HepG2 (cell line): ENCODE results near the gene PHRF1. TPM values are rescaled to one million over a fixed set of nuclear protein-coding genes. Genes with fewer than 3 reads are reported as not detected.

Experiments
- BRF2 ChIP-seq: sonication (generic); formaldehyde crosslinking; IDR thresholded peaks from 2 replicates; pipeline ENCODE4 v1.8.1; 2022; ENCODE audit warnings: mild to moderate bottlenecking, missing genetic modification reagents
- HNF4A ChIP-seq: sonication (generic); formaldehyde crosslinking; IDR thresholded peaks from 2 replicates; pipeline ENCODE4 v1.4.0; 2020; ENCODE audit warnings: missing genetic modification reagents
- NCOA2 ChIP-seq: sonication (generic); formaldehyde crosslinking; IDR thresholded peaks from 2 replicates; pipeline ENCODE4 v1.8.0; 2022; ENCODE audit warnings: inconsistent platforms
- PHF21A ChIP-seq: sonication (generic); formaldehyde crosslinking; IDR thresholded peaks from 2 replicates; pipeline ENCODE4 v1.5.0; 2020; ENCODE audit warnings: mild to moderate bottlenecking, missing genetic modification reagents
- PRDM4 ChIP-seq: sonication (generic); formaldehyde crosslinking; IDR thresholded peaks from 2 replicates; pipeline ENCODE4 v1.9.0; 2021; ENCODE audit warnings: missing genetic modification reagents, borderline replicate concordance
- SALL1 ChIP-seq: sonication (generic); formaldehyde crosslinking; IDR thresholded peaks from 2 replicates; pipeline ENCODE4 v1.8.0; 2022; ENCODE audit warnings: mild to moderate bottlenecking, missing genetic modification reagents
- SALL2 ChIP-seq: sonication (generic); formaldehyde crosslinking; IDR thresholded peaks from 2 replicates; pipeline ENCODE4 v1.8.1; 2023; ENCODE audit warnings: mild to moderate bottlenecking, missing genetic modification reagents, inconsistent platforms
- ZGPAT ChIP-seq: IDR thresholded peaks from 2 replicates; pipeline ENCODE4 v1.6.1; 2016; ENCODE audit warnings: mild to moderate bottlenecking
- ZHX2 ChIP-seq, 2 experiments: sonication (generic) in 1 of 2; formaldehyde crosslinking in 1 of 2; IDR thresholded peaks; 2 replicates each; pipeline versions ENCODE4 v1.6.1 to v1.9.0; 2014 to 2022; ENCODE audit warnings: antibody characterized with exemption in 1 of 2, borderline replicate concordance in 1 of 2, inconsistent platforms in 1 of 2, low read depth in 1 of 2, missing genetic modification reagents in 1 of 2
- ZNF34 ChIP-seq: sonication (generic); formaldehyde crosslinking; IDR thresholded peaks from 2 replicates; pipeline ENCODE4 v1.4.0; 2020; ENCODE audit warnings: mild to moderate bottlenecking, missing genetic modification reagents, borderline replicate concordance
- ZNF556 ChIP-seq: sonication (generic); formaldehyde crosslinking; IDR thresholded peaks from 2 replicates; pipeline ENCODE4 v1.4.0; 2020; ENCODE audit warnings: mild to moderate bottlenecking, missing genetic modification reagents, borderline replicate concordance
- ZNF557 ChIP-seq: sonication (generic); formaldehyde crosslinking; IDR thresholded peaks from 2 replicates; pipeline ENCODE4 v1.4.0; 2020; ENCODE audit warnings: missing genetic modification reagents
- ZNF619 ChIP-seq: sonication (generic); formaldehyde crosslinking; IDR thresholded peaks from 2 replicates; pipeline ENCODE4 v1.4.0; 2020; ENCODE audit warnings: mild to moderate bottlenecking, missing genetic modification reagents
- ZNF75D ChIP-seq: sonication (generic); formaldehyde crosslinking; IDR thresholded peaks from 2 replicates; pipeline ENCODE4 v1.8.1; 2023; ENCODE audit warnings: missing genetic modification reagents, mild to moderate bottlenecking, borderline replicate concordance
- ZNF800 ChIP-seq: sonication (generic); formaldehyde crosslinking; IDR thresholded peaks from 2 replicates; pipeline ENCODE4 v1.4.0; 2020; ENCODE audit warnings: missing genetic modification reagents
- polyA plus RNA-seq, 8 experiments: library from polyadenylated mRNA; depleted of rRNA in 3 of 8; stranded (reverse) in 7 of 8; unstranded in 1 of 8; fragments of >200 nt; fragmentation: Illumina TruSeq in 4 of 8; extraction: Trizol in 4 of 8; gene quantifications; 2 replicates each; pipeline versions ENCODE4 v1.2.1 to v1.2.3, GENCODE V29; 2011 to 2016; ENCODE audit warnings: low read depth in 4 of 8, missing spikeins in 1 of 8, mixed read lengths in 1 of 8; ENCODE audit not compliant: insufficient read depth in 1 of 8
- total RNA-seq, 5 experiments: library from RNA; depleted of rRNA; stranded (reverse); fragments of >200 nt; fragmentation: Illumina TruSeq; extraction: Trizol; gene quantifications; 2 replicates each; pipeline ENCODE4 v1.2.3, GENCODE V29; 2016; ENCODE audit warnings: low read depth in 1 of 5

Gene PHRF1
- total and polyA plus RNA-seq, 2 of the 13 experiments (the other 11 are each of a cell fraction or from before 2014, with no cell fraction given): 8.2 to 16.7 TPM

GRCh38 chr11:579830-580601, 3.7 kb downstream of the PHRF1 start (continued):
- TF ChIP-seq PRDM4 (CRISPR knock-in tag) (no peak), SALL1 (peak; percentile 58; the same call in 1 of the 2 replicates), ZNF557 (CRISPR knock-in tag) (no peak), NCOA2 (no peak), ZNF75D (no peak), ZNF619 (CRISPR knock-in tag) (no peak), BRF2 (no peak), ZNF556 (CRISPR knock-in tag) (no peak), HNF4A (CRISPR knock-in tag) (peak; percentile 91), ZHX2 (IDR thresholded peaks at IDR 0.05; ENCODE audit: low read depth) (no peak), ZHX2 (CRISPR knock-in tag; IDR thresholded peaks at IDR 0.05; ENCODE audit: borderline replicate concordance) (no peak), ZGPAT (0 out of 2 replicates have a peak, but pooled peaks have one; percentile 21), PHF21A (CRISPR knock-in tag) (peak; percentile 51; the same call in 1 of the 2 replicates), SALL2 (no peak), ZNF800 (CRISPR knock-in tag) (0 out of 2 replicates have a peak, but pooled peaks have one; percentile 35), ZNF34 (no peak)
